GM19238 (cell line): ENCODE data around the gene AKAP6.

Experiments used
- DNase-seq: peaks from one replicate; pipeline ENCODE4 v3.0.0; 2011; ENCODE audit warnings: low spot score; ENCODE audit not compliant: insufficient read length

The AKAP6 gene

DNA sequence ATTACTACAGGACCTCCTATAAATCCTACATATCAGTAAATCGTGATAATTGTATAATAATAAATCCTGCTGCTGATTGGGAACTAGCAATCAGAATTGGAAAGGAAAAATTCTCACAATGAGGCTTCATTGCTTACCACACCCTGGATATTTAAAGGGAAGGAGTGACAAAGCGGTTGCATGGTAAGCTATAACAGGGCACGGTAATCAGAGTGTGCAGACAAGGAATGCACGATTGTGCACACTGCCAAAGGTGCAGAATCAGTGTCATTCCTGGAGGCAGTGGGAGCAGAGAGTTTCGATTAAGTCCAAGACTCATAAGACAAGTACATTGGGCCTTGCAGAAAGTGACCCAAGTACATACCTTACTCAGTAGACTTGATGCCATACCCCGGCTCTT is 332.1 kb downstream of the AKAP6 start:
- DNase-seq: no peak

DNA sequence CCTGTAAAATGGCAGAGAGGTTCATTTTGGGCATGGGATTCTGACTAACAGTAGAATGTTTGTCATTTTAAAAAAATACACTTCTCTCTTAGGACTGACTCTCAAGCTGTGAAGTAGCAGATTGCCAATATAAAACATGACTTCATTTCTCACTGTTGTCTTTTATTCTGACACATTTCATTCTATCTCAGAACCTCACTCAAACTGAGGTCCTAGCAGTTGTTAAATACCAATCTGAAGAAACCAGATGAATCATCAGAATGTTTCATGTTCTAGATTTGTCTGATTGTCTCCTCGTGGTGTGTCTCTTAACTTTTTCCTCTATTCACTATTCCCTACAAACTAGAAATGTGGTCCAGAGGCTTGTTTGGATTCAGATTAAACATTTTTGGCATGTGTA is 333.1 kb downstream of the AKAP6 start:
- no peak for DNase-seq

DNA sequence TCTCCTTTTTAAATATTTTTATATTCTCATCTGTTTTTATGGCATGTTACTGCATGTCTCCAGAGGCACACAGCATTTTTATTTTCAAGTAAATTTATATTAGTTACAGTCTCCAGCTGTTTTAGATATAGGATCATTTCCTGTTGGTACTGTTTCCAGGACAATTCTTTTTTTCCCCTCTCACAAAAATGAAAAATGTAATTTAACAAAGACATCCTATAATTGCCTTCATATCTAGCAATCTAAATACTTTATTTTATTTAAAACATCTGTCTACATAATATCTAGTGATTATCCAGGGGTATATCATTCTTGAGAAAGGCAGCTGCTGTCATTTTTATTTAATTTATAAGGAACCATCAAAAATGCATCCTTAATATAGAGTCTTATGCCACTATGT is 337.2 kb downstream of the AKAP6 start:
- no peak for DNase-seq

DNA sequence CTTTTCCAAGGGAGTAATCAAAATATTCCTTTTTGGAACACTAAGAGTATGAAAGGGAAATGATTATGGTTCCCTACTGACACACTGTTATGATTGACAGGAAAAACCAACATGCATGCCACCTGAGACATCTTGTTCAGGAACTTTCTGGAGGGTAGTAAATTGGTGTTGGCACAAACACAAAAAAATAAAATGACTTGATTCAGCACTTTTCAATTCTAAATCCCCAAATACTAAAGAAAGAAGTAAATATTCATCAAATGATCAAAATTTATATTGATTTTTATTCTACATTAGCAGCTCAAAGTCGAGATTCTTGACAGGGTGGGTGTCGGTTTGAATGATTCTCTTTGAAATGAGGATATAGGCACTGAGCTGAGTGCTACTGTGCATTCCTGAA is 338.2 kb downstream of the AKAP6 start:
- no peak for DNase-seq

DNA sequence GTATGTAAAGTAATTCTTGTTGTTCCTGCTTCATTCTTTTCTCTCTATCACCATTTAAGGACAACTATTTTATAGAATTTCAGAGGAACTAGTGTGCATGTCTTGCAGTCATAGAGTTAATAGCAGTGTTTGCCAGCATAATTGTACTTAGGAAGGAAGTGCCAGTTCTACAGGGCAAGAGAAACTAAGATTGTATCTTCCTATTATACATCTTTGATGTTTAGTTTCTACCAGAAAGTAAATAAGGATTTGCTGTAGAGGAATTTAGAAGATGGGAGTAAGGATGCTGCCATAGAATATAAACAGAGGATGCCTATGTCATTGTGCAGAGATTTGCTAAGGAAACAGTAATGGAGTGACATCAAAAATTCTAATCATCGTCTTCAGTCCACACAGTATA is 338.7 kb downstream of the AKAP6 start:
- no peak for DNase-seq

DNA sequence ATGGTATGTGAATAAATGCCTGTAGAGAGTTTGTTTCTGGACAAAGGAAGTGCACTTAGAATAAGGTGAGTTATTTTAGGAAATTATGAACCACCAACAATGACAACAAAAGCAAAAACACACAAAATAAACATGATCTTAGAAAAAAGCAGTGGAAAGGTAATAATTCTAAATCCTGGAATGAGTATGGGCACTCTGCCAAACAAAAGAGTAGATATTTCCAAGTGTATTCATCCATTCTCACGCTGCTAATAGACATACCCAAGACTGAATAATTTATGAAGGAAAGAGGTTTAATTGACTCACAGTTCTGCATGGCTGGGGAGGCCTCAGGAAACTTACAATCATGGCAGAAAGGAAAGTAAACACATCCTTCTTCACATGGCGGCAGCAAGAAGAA is 340.3 kb downstream of the AKAP6 start:
- no peak for DNase-seq

DNA sequence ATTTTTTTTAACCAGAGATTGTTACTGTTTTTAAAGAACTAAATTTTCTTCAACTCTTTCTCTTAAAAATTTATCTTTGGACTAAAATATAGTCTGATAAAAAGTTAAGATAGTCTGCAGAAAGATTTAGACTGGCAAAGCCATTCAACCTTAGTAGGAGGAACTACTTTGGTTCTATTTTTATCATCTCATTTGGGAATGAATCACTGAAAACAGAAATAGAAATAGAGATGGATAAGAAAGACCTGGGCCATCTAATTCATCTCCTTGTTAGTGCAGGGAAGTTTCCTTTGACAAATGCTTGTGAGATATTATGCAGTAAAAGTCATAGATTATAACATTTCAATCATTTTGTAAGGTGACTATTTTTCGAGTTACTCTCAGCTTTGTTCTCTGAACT is 346.3 kb downstream of the AKAP6 start:
- DNase-seq: no peak

DNA sequence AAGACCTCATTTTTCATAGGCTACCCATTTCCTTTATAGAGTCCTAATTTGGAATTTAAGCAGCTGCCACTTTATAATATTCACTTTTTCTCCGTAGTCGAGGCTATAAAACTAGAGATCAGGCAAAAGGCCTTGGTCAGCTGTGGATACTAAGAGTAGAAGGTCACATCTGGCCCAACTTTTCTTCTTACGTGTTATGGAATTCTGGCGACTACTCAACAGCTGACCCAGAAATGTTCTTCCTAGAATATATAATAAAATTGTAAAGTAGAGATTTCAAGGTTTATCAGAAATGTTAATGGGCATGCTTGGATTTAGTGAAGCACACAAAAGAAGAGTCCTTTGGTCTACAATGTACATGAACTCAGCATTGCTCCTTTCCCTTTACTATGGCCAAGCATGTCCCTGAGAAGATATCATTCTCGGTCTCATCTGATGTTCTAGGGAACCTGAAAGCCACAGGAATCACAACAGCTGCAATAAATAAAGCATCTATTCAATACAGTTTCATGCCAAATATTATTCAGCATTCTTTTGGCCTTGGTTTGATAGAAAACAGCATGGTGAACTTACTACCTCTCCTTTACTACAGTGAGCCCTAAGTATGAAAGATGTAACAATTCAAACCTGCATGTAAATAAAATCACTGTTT is 348.2 kb downstream of the AKAP6 start:
- DNase-seq: no peak

DNA sequence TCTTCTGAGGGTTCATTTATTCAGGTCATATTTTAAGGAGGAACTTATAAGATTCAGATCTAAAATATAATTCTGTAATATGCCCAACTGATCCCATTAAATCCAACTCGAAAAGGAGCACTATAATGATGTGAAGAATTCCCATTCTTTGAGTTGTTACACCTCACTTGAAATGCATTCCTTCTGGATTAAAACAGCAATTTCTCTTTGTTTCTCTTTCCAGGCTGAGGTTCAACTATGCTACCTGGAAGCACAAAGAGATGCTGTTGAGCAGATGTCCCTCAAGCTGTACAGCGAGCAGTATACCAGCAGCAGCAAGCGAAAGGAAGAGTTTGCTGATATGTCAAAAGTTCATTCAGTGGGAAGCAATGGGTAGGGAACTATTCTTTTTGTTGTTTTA is 349.0 kb downstream of the AKAP6 start:
- DNase-seq: no peak

DNA sequence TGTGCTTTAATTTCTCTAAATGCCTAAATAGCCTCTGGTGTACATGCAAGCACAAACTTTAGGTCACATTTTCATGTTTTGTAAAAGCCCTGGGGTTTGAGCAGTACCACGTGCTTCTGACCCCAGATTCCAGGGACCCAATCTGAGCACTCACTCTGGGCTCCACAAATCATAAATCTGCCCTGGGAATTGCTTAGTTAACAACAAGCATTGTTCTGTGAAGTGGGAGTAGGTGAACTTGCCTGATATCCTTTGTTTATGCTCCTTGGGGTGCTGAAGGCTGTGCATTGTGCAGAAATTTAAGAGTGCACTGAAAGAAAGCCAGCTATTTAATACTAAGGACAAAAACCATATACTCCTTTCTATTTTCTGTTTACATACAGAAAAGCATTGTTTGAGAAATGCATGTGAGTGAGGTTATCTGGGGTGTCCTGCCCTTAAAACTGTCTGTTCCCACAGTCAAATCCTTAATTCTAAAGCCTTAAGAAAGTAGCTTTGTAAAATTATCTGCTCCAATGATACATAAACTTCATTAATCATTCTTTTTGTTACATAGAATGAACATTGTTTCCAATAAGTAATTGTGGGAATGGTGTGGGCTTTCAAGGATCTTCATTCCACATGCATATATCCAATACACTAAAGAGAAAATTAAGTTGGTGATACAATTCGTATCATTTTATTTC is 351.0 kb downstream of the AKAP6 start:
- DNase-seq: no peak

DNA sequence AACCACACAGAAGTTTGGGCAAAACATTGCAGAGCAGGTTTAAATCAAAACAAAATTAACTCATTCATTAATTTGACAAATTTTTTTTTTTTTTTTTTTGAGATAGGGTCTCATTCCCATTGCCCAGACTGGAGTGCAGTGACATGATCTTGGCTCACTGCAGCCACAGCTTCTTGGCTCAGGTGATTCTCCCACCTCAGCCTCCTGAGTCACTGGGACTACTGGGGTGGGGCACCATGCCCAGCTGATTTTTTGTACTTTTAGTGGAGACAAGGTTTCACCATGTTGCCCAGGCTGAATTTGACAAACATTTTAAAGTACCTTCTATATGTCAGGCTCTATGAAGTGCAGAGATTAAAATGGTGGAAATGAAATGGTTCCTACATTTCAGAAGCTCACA is 352.5 kb downstream of the AKAP6 start:
- DNase-seq: no peak

DNA sequence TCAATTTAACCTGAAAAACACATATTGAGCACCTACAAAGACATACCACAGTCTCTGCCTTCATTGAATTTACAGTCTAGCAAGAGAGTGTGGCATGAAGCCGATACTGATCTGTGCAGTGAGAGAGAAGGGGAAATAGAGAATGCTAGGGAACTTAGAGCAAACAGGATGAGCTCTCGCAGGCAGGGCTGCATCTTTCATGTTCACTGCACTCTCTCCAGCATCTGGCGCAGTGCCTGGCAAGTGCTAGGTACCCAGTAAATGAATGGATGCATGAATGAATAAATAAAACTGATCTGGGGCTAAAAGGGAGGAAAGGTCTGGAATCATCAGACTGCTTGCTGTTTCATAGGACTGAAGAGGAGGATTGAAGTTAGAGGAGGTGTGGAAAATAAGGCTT is 353.1 kb downstream of the AKAP6 start:
- no peak for DNase-seq

DNA sequence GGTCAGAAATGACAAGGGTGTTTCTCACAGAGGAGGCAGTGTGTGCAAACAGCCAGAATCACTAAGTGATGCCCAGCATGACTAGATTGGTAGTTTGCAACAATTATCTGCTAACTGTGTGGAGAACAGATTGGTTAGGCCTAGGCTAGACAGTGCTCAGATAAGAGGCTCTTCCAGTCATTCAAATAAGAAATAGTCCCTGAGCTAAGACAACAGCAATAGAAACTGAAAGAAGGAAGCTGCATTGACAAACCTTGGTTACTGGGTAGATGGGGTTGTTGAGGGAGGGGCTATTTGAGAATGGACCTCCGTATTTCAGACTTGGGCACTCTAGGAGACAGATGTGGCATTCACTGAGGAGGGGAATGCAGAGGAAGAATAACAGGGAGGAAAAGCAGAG is 354.6 kb downstream of the AKAP6 start:
- no peak for DNase-seq

DNA sequence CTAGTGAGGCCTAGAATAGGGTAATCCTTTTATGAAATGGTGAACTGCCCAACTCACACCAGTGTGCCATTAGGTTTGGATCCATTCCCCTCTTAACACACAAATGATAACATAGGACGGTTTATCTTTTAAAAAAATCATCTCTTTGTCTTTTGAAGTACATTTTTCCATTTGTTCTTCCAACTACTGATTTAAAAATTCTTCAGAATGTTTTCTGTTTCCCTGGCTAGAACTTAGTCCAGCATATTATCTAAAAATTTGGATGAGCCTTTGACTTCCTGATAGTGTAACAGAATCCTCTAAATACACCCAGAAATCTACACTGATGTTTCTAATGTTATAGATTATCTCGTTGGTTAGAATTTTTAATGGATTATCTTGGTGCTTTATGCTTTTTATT is 359.8 kb downstream of the AKAP6 start:
- no peak for DNase-seq

DNA sequence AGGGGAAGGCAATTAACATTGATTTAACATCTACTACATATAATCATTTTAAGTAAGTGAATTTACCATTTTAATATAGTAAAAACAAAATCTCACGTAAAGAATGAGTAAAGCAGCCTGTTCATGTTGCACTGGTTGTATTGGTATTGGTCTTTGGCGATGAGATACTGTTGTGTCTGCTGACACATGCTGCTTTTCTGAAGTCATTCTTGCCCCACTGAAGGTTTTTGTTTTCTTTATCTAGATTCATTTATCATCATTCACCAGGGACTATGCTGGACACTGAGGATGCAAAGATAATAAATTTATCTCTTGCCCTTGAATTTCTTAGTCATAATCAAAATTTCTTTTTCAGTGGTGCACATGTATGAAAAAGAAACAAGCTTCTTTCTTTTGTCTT is 363.3 kb downstream of the AKAP6 start:
- no peak for DNase-seq

DNA sequence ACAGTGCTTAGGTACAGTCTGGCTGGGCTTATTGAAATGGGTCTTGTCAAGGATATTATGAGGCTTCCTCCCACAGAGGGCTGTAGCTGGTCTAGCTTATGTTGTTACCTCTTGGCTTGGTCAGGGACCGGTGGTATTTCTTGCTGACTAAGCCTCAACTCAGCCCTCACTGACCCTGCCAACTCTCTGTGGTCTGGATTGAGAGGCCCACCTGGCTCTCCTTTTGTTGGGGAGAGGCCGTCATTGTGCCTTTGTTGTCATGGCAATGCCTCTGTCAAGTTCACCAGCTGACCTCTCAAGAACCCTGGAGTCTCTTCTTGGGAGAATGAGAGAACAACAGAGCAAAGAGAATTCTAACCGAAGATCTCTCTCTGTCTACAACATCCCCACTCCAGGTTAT is 364.0 kb downstream of the AKAP6 start:
- no peak for DNase-seq

DNA sequence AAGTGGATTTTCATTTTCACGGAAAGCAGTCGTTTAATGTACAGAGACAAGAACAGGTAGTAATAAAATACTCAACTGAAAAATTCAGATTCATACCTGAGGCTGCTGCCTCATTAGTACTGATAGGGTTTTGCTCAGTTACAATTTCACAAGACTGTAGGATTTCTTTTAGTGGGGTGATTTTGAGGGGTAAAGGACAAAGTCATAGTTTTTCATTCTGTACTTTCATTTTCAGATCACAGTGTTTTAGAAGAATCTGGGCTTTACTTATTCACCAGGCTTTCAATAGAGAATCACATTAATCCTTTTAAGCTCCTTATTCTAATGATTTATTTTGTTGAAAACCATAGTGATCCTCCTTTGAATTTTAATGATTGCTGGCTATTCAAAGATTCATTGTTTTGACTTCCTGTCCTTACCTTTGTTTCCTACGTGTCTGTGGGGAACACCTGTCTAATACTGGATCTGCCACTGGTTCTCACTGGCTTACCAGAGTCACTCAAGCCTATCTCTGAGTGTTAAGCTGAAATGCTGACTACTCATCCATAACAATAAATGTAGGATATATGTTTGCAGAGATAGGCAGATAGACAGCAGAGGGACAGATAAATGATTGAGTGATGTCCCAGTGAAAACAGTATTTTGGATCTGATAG is 365.8 kb downstream of the AKAP6 start:
- no peak for DNase-seq

DNA sequence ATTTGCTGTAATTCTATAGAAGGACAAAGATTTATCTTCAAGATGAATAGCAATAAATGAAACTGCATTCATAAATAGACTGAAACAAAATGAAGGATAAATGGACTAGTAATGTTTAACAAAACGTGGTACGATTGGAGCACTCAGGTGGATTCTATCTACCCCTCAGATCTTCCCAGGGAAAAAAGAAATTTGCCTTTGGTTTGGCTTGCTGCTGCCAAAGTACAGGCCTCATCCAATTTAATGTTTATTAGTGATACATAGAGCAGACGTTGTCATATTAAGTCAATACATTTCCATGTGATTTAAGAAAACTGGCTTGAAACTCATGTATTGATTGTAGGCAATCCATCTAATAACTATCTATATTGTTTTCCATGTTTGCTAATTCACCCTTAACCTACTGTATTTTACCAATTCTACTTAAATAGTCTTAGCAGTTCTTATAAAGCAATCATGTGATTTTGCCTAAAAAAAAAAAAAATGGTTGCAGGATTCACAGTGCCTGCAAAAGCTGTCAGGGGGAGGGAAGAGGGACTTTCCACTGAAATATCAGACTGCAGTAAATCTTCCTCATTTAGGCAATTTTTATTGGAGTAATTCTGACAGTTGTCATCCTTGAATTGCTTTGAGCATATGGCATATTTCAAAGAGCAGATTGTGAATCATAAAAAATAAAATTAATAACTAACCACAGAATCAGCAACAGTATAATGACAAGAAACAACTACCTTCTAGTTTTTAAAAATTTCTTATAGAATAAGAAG is 367.4 kb downstream of the AKAP6 start:
- no peak for DNase-seq

DNA sequence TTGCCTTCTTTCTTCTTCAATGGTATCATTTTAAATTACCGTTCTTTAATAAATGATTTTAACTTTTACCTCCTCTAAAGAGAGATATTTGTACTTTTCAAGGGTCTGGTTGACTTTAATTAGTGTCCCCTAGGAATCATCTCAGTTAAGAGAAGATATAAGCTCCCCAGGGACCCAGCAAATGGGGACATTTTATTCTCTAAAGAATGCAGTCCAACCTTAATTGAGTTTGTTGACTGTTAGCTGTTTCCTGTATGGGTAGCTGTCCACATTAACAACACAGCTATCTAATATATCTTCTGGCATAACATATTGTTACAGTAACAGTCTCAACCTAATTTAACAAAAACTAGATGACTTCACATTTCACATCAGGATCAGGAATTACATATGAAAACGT is 368.0 kb downstream of the AKAP6 start:
- no peak for DNase-seq

DNA sequence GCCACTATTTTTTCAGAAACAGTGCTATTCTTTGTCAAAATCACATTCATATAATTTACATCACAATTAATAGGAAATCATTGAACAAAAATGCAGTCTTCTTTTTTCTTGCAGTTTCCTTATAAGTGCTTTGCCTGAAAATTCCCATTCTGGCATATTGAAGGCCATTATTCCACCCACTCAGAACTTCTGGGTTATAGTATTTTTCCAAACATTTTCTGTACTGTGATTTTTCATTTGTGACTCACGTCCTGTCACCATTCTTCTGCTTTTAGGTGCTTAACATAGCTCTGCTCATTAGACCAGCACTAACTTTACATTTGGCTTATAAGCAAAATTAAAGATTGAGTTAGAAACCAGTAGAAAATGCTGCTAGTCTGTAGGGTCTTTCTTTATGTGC is 368.6 kb downstream of the AKAP6 start:
- DNase-seq: no peak

DNA sequence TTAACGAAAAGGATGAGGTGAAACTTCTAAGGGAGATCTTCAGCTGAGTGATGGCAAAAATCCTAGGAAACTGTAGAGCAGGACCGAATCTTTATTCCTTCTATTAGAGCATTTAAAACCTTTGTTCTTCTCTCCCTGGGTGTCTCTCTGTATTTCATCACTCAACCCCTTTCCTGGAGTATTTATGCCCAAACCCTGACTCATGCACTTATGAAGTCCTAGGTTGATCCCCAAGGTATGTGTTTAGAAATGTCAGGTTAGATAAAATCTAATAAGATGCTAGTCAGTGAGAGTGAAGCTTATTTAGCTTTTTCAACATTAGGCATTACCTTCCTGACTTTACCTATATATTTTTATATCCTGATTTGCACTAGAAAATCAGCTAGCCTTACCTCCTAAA is 369.7 kb downstream of the AKAP6 start:
- DNase-seq: no peak

DNA sequence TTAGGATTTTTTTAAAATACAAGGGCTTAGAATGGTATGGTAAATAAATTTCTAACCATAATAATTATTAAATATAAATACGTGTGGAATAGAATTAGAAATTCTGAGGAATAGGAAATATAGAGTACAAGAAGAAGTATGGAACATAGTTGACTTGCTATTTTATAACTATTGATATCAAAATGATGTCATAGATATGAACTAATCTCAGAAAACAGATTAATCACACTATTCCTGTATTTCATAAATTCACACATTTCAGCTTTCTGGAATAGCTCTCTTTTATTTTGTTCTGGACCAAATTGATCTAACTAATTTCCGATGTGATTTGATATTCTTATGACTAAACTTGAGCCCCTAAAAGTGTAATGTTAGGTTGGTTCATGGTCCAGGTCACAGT is 372.4 kb downstream of the AKAP6 start:
- DNase-seq: no peak
